ENCODE results near the gene C17orf114.

Gene C17orf114

GRCh38 chr17:4806777-4807604 lies 4.9 kb upstream of the C17orf114 start, which contains the start of gene PLD2:
Gene PLD2 (plus strand): TSS chr17:4807152. CDS start chr17:4807773, 621 bp downstream.
- POLR2A ChIA-PET = interaction anchor here (0.8 to 1.8 kb wide), 6 partner anchors 11 to 663 kb away, joined by 3 to 9 read pairs (median 4); partner anchors contain the start of genes ARRB2, PELP1 and PSMB6
- Histone ChIP-seq H3K36me3 (ENCODE audit: insufficient read depth, low read length) (no peaks in the 10 kb centered on the region), H3K27ac (ENCODE audit: low read depth, low read length) (peak within 1 kb of the TSS; percentile 31), H3K9me3 (ENCODE audit: low read length) (no peaks in the 10 kb centered on the region), H3K4me3 (ENCODE audit: low read length) (peak within 1 kb of the TSS; percentile 51), H3K4me1 (ENCODE audit: insufficient read depth, low read length) (peaks cover 11% of the 10 kb centered on the region), H3K27me3 (ENCODE audit: insufficient read depth, low read length, poor library complexity, severe bottlenecking) (no peaks in the 10 kb centered on the region)
- Mint-ChIP-seq H3K27ac (peak within 1 kb of the TSS in 6 of 8 donors; percentile 36 to 97 (median 70)), H3K4me3 (peak within 1 kb of the TSS; percentile 79 to 87 (median 82)), H3K36me3 (peaks cover 0 to 16% (median 4%) of the 10 kb centered on the region in 3 donors), H3K27me3 (peaks cover 0 to 1% of the 10 kb centered on the region in 2 donors), H3K9me3 (no peaks in the 10 kb centered on the region), H3K4me1 (peaks cover 6 to 18% (median 12%) of the 10 kb centered on the region in 3 donors)
- DNase-seq = peak; percentile 82 to 89 (median 87)
- CTCF ChIA-PET = interaction anchor here (1.0 to 3.1 kb wide), 4 partner anchors 11 to 97 kb away, joined by 3 to 15 read pairs (median 3); partner anchors contain the start of genes ARRB2, MINK1 and PSMB6

- no peaks in the 10 kb centered on the region for H3K27me3 ChIP-seq (ENCODE audit: insufficient read depth, low read length, poor library complexity, severe bottlenecking)
- POLR2A ChIA-PET = interaction anchor here (0.8 to 1.8 kb wide), 6 partner anchors 10 to 663 kb away, joined by 3 to 9 read pairs (median 4); partner anchors contain the start of genes ARRB2, PELP1 and PSMB6
- H3K36me3 ChIP-seq (ENCODE audit: insufficient read depth, low read length) = no peaks in the 10 kb centered on the region
- Mint-ChIP-seq H3K27ac (peak overlapping the region in 4 of 8 donors; percentile 23 to 77 (median 49)), H3K27me3 (peaks cover 0 to 1% of the 10 kb centered on the region in 2 donors), H3K36me3 (peaks cover 0 to 14% (median 4%) of the 10 kb centered on the region in 3 donors), H3K4me3 (peak overlapping the region; percentile 77 to 84 (median 80)), H3K4me1 (peaks cover 6 to 18% (median 12%) of the 10 kb centered on the region in 3 donors), H3K9me3 (no peaks in the 10 kb centered on the region)
- no peak overlapping the region for H3K27ac ChIP-seq (ENCODE audit: low read depth, low read length)
- H3K4me3 ChIP-seq (ENCODE audit: low read length) = peak overlapping the region; percentile 51
- H3K9me3 ChIP-seq (ENCODE audit: low read length) = no peaks in the 10 kb centered on the region
- H3K4me1 ChIP-seq (ENCODE audit: insufficient read depth, low read length) = peaks cover 11% of the 10 kb centered on the region
- DNase-seq = no peak
- CTCF ChIA-PET = interaction anchor here (3.1 kb wide), 1 partner anchor 17 kb away, joined by 15 read pairs; no protein-coding TSS in a partner anchor
These were observed 4.3 kb upstream of the C17orf114 start for GRCh38 chr17:4806456-4806776.

DNA sequence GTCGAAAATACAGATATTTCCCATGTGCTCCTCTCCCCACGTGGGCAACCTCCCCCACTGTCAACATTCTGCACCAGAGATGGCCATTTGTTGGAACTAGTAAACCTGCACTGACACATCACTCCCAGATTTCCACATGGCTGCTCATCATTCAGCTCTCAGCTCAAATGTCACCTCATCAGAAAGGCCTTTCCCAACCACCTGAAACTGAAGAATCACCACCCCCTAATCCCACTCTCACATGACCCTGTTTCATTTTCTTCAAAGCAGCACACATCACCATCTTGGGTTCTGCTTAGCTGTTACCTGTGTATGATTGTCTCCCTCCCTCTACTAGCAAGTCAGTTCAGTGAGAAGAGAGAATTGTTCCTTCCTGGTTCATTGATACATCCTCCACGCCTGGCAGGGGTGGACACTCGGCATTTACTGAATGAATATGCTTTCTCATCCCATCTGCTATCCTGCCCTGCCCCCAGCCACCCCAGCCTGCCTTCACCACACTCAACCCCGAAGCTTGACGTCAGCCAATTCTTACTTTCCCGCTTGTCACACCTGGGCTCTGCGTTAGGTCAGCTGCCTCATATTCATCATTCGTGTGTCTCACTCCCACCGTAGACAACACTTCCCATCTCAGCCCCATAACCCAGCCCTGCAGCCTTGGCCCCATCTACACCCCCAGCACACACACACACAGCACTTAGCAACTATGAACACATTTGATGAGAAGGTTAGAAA lies 1.5 kb downstream of the C17orf114 start:
- no peak for DNase-seq
- peaks cover 12 to 15% (median 13%) of the 10 kb centered on the region in 3 donors for H3K4me1 Mint-ChIP-seq
- peaks cover 11% of the 10 kb centered on the region for H3K4me1 ChIP-seq (ENCODE audit: insufficient read depth, low read length)
- H3K27me3 Mint-ChIP-seq = no peaks in the 10 kb centered on the region
- H3K4me3 ChIP-seq (ENCODE audit: low read length) = no peak overlapping the region
- H3K36me3 ChIP-seq (ENCODE audit: insufficient read depth, low read length) = peaks cover 17% of the 10 kb centered on the region
- peak overlapping the region in 6 of 8 donors; percentile 7 to 56 (median 10) for H3K27ac Mint-ChIP-seq
- H3K9me3 ChIP-seq (ENCODE audit: low read length) = no peaks in the 10 kb centered on the region
- ChIA-PET POLR2A (no interaction called here), CTCF (interaction anchor here (2.6 kb wide), 1 partner anchor 11 kb away, joined by 13 read pairs; the partner anchor contains the start of gene GLTPD2)
- peak overlapping the region in 2 of 7 donors; percentile 45 to 61 for H3K4me3 Mint-ChIP-seq
- no peaks in the 10 kb centered on the region for H3K9me3 Mint-ChIP-seq
- H3K27me3 ChIP-seq (ENCODE audit: insufficient read depth, low read length, poor library complexity, severe bottlenecking) = no peaks in the 10 kb centered on the region
- H3K27ac ChIP-seq (ENCODE audit: low read depth, low read length) = no peak overlapping the region
- peaks cover 0 to 29% (median 6%) of the 10 kb centered on the region in 3 donors for H3K36me3 Mint-ChIP-seq

DNA sequence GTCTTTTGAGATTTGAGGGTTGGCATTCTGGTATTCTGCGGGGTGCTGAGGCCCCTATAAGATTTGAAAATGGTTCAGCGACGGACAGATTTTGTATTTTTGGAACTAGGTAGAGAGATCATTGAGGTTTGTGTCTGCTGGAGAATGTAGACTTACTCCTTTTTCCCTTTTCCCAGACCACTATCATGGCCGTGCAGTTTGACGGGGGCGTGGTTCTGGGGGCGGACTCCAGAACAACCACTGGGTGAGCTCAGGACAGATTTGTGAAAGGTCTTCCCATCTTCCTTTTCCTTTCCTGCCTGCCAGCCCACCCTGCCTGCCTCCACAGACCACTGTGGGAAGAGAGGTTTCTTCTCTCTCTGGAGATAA lies 5.6 kb downstream of the C17orf114 start:
- no peaks in the 10 kb centered on the region for H3K9me3 Mint-ChIP-seq
- peaks cover 13 to 18% (median 15%) of the 10 kb centered on the region in 3 donors for H3K4me1 Mint-ChIP-seq
- Histone ChIP-seq H3K9me3 (ENCODE audit: low read length) (no peaks in the 10 kb centered on the region), H3K27me3 (ENCODE audit: insufficient read depth, low read length, poor library complexity, severe bottlenecking) (no peaks in the 10 kb centered on the region), H3K4me1 (ENCODE audit: insufficient read depth, low read length) (peaks cover 11% of the 10 kb centered on the region), H3K4me3 (ENCODE audit: low read length) (peak overlapping the region; percentile 96), H3K36me3 (ENCODE audit: insufficient read depth, low read length) (peaks cover 17% of the 10 kb centered on the region), H3K27ac (ENCODE audit: low read depth, low read length) (peak overlapping the region; percentile 62)
- H3K27ac Mint-ChIP-seq = peak overlapping the region; percentile 78 to 99 (median 99)
- H3K27me3 Mint-ChIP-seq = peaks cover 0 to 4% of the 10 kb centered on the region in 2 donors
- H3K36me3 Mint-ChIP-seq = peaks cover 0 to 29% (median 6%) of the 10 kb centered on the region in 3 donors
- CTCF ChIA-PET = interaction anchor here (0.7 to 1.7 kb wide), 3 partner anchors 10 to 87 kb away, joined by 3 to 6 read pairs (median 3); partner anchors contain the start of genes ARRB2 and PLD2
- DNase-seq = no peak
- peak overlapping the region; percentile 94 to 100 (median 99) for H3K4me3 Mint-ChIP-seq
- POLR2A ChIA-PET = interaction anchor here (0.7 to 1.6 kb wide), 4 partner anchors 10 to 653 kb away, joined by 4 to 9 read pairs (median 6); partner anchors contain the start of genes CYB5D2 and PLD2

GRCh38 chr17:4795168-4795567 lies 7.0 kb downstream of the C17orf114 start:
- CTCF ChIA-PET = no interaction called here
- H3K9me3 ChIP-seq (ENCODE audit: low read length) = no peaks in the 10 kb centered on the region
- H3K27me3 ChIP-seq (ENCODE audit: insufficient read depth, low read length, poor library complexity, severe bottlenecking) = no peaks in the 10 kb centered on the region
- peaks cover 0 to 23% (median 6%) of the 10 kb centered on the region in 3 donors for H3K36me3 Mint-ChIP-seq
- H3K4me3 Mint-ChIP-seq = peak overlapping the region in 3 of 7 donors; percentile 99 to 100 (median 99)
- DNase-seq = no peak
- peaks cover 0 to 2% (median 0%) of the 10 kb centered on the region in 5 donors for H3K9me3 Mint-ChIP-seq
- peaks cover 3 to 4% of the 10 kb centered on the region in 2 donors for H3K27me3 Mint-ChIP-seq
- peak overlapping the region in 3 of 8 donors; percentile 33 to 99 (median 37) for H3K27ac Mint-ChIP-seq
- no peak overlapping the region for H3K27ac ChIP-seq (ENCODE audit: low read depth, low read length)
- peaks cover 21 to 31% (median 23%) of the 10 kb centered on the region in 3 donors for H3K4me1 Mint-ChIP-seq
- H3K4me1 ChIP-seq (ENCODE audit: insufficient read depth, low read length) = peaks cover 16% of the 10 kb centered on the region
- H3K4me3 ChIP-seq (ENCODE audit: low read length) = no peak overlapping the region
- peaks cover 17% of the 10 kb centered on the region for H3K36me3 ChIP-seq (ENCODE audit: insufficient read depth, low read length)
- POLR2A ChIA-PET = no interaction called here

GRCh38 chr17:4790705-4791088 lies 11.4 kb downstream of the C17orf114 start:
- H3K4me3 Mint-ChIP-seq = peak overlapping the region; percentile 82 to 95 (median 89)
- peaks cover 4% of the 10 kb centered on the region for H3K27me3 ChIP-seq (ENCODE audit: insufficient read depth, low read length, poor library complexity, severe bottlenecking)
- H3K4me1 Mint-ChIP-seq = peaks cover 18 to 36% (median 22%) of the 10 kb centered on the region in 3 donors
- ChIA-PET POLR2A (interaction anchor here (0.7 to 2.3 kb wide), 7 partner anchors 14 to 109 kb away, joined by 4 to 24 read pairs (median 6); partner anchors contain the start of genes ARRB2, C17orf107 and MED11), CTCF (interaction anchor here (0.8 to 4.5 kb wide), 30 partner anchors 9 to 309 kb away, joined by 3 to 52 read pairs (median 5); partner anchors contain the start of genes ARRB2, CHRNE, MED11 and PELP1)
- peaks cover 24 to 27% of the 10 kb centered on the region in 2 donors for H3K27me3 Mint-ChIP-seq
- H3K27ac ChIP-seq (ENCODE audit: low read depth, low read length) = peak overlapping the region; percentile 83
- H3K4me3 ChIP-seq (ENCODE audit: low read length) = peak overlapping the region; percentile 42
- H3K27ac Mint-ChIP-seq = peak overlapping the region; percentile 56 to 95 (median 89)
- H3K4me1 ChIP-seq (ENCODE audit: insufficient read depth, low read length) = peaks cover 19% of the 10 kb centered on the region
- no peak for DNase-seq
- H3K9me3 ChIP-seq (ENCODE audit: low read length) = no peaks in the 10 kb centered on the region
- H3K9me3 Mint-ChIP-seq = peaks cover 0 to 2% (median 0%) of the 10 kb centered on the region in 5 donors
- no peaks in the 10 kb centered on the region for H3K36me3 ChIP-seq (ENCODE audit: insufficient read depth, low read length)
- H3K36me3 Mint-ChIP-seq = peaks cover 0 to 2% (median 0%) of the 10 kb centered on the region in 3 donors

Measured in CD8-positive, alpha-beta memory T cell (primary cell).